KMS-11 (cell line): ENCODE results near the gene TTLL13.

Experiments used
- H2AFZ ChIP-seq: fragments of 200-600 bp; sonication (generic); 2 replicates; pipeline ENCODE4 v1.6.1; 2016; ENCODE audit warnings: antibody characterized with exemption, mixed run types, low read depth
- H3K27ac ChIP-seq: fragments of 200-600 bp; sonication (generic); 2 replicates; pipeline ENCODE4 v1.6.1; 2016; ENCODE audit warnings: mild to moderate bottlenecking, mixed run types
- H3K27me3 ChIP-seq: fragments of 200-600 bp; sonication (generic); 2 replicates; pipeline ENCODE4 v1.6.1; 2017; ENCODE audit warnings: mild to moderate bottlenecking, low read depth, mixed run types, moderate library complexity; ENCODE audit not compliant: insufficient read depth
- H3K36me3 ChIP-seq: fragments of 200-600 bp; sonication (generic); 2 replicates; pipeline ENCODE4 v1.6.1; 2017; ENCODE audit warnings: mild to moderate bottlenecking, mixed run types; ENCODE audit not compliant: insufficient read depth
- H3K4me1 ChIP-seq: fragments of 200-600 bp; sonication (generic); 2 replicates; pipeline ENCODE4 v1.6.1; 2016; ENCODE audit warnings: mild to moderate bottlenecking, low read depth, mixed run types; ENCODE audit not compliant: poor library complexity, severe bottlenecking
- H3K4me2 ChIP-seq: fragments of 200-600 bp; sonication (generic); 2 replicates; pipeline ENCODE4 v1.7.0; 2016; ENCODE audit warnings: mild to moderate bottlenecking, mixed run types
- H3K4me3 ChIP-seq: fragments of 200-600 bp; sonication (generic); IDR thresholded peaks from 2 replicates; pipeline ENCODE4 v1.6.1; 2017; ENCODE audit warnings: low read depth, low read length, mixed read lengths; ENCODE audit not compliant: insufficient read depth
- H3K79me2 ChIP-seq: fragments of 200-600 bp; sonication (generic); 2 replicates; pipeline ENCODE4 v1.6.1; 2016; ENCODE audit warnings: low read depth, mixed run types; ENCODE audit not compliant: insufficient read depth
- H3K9ac ChIP-seq: fragments of 200-600 bp; sonication (generic); 2 replicates; pipeline ENCODE4 v1.6.1; 2016; ENCODE audit warnings: mild to moderate bottlenecking, mixed run types
- H4K20me1 ChIP-seq: fragments of 200-600 bp; sonication (generic); 2 replicates; pipeline ENCODE4 v1.6.1; 2016; ENCODE audit warnings: mild to moderate bottlenecking, mixed run types; ENCODE audit not compliant: insufficient read depth
- CTCF ChIP-seq: fragments of 200-600 bp; sonication (generic); conservative IDR thresholded peaks from 2 replicates; pipeline ENCODE4 v1.6.1; 2017; ENCODE audit warnings: low read depth, mild to moderate bottlenecking, antibody characterized with exemption, low read length, moderate library complexity, mixed read lengths

The TTLL13 gene

DNA sequence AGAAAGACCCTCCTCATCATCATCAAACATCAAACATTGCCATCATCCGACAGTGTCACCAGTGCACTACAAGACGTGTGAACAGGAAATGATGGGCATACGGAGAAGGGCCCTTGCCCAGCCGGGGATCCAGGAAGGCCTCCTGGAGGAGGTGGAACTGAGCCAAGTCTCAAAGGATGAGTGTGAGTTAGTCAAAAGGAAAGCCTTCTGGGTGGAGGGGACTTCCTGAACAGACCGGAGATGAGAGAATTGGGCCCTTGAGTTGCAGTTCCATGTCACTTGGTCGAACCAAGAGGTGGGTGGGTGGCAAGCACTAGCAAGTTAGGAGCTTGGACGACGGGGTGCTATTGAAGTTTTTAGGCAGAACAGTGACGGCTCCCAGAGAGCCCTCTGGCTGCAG, 39.8 kb upstream of the TTLL13 start:
- no peak overlapping the region for H3K9ac ChIP-seq
- H3K79me2 ChIP-seq: no peaks in the 10 kb centered on the region
- no peaks in the 10 kb centered on the region for H4K20me1 ChIP-seq
- no peak overlapping the region for H3K4me3 ChIP-seq
- H3K4me1 ChIP-seq: peaks cover 9% of the 10 kb centered on the region
- H3K4me2 ChIP-seq: no peak overlapping the region
- no peak for TF ChIP-seq CTCF
- no peak overlapping the region for H3K27ac ChIP-seq
- H3K36me3 ChIP-seq: no peaks in the 10 kb centered on the region
- no peaks in the 10 kb centered on the region for H3K27me3 ChIP-seq
- H2AFZ ChIP-seq: no peak overlapping the region

DNA sequence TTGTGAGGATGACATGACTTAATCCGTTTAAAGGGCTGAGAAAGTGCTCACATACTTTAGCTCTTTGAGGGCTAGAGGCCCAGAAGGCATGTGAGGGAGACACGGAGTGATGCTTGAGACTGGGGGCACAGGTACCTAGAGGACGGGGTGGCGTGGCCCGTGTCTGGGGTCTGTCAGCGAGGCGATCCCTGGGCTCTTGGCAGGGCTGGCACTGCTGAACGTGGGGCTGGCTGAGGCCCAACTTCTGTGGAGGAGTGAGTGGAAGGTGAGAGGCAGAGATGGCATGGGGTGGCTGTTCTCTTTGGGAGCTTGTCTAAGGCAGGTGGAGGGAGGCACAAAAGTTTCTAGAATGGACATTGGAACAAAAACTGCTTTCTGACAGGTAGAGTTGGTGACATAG, 38.8 kb upstream of the TTLL13 start:
- H3K27ac ChIP-seq: no peak overlapping the region

GRCh38 chr15:90211009-90211408, 38.3 kb upstream of the TTLL13 start:
- no peaks in the 10 kb centered on the region for H3K79me2 ChIP-seq
- H3K4me2 ChIP-seq: no peak overlapping the region
- H3K9ac ChIP-seq: no peak overlapping the region
- no peak overlapping the region for H2AFZ ChIP-seq
- TF ChIP-seq CTCF: no peak
- H3K4me3 ChIP-seq: no peak overlapping the region
- no peak overlapping the region for H3K27ac ChIP-seq
- no peaks in the 10 kb centered on the region for H3K27me3 ChIP-seq
- peaks cover 11% of the 10 kb centered on the region for H3K4me1 ChIP-seq
- no peaks in the 10 kb centered on the region for H4K20me1 ChIP-seq
- H3K36me3 ChIP-seq: no peaks in the 10 kb centered on the region

More for the DNA sequence above, 38.8 kb upstream of the TTLL13 start:
- Histone ChIP-seq H3K4me3 (no peak overlapping the region), H3K4me1 (peaks cover 9% of the 10 kb centered on the region), H3K9ac (no peak overlapping the region), H2AFZ (no peak overlapping the region), H3K79me2 (no peaks in the 10 kb centered on the region), H3K4me2 (no peak overlapping the region), H4K20me1 (no peaks in the 10 kb centered on the region), H3K36me3 (no peaks in the 10 kb centered on the region), H3K27me3 (no peaks in the 10 kb centered on the region)
- no peak for TF ChIP-seq CTCF

DNA sequence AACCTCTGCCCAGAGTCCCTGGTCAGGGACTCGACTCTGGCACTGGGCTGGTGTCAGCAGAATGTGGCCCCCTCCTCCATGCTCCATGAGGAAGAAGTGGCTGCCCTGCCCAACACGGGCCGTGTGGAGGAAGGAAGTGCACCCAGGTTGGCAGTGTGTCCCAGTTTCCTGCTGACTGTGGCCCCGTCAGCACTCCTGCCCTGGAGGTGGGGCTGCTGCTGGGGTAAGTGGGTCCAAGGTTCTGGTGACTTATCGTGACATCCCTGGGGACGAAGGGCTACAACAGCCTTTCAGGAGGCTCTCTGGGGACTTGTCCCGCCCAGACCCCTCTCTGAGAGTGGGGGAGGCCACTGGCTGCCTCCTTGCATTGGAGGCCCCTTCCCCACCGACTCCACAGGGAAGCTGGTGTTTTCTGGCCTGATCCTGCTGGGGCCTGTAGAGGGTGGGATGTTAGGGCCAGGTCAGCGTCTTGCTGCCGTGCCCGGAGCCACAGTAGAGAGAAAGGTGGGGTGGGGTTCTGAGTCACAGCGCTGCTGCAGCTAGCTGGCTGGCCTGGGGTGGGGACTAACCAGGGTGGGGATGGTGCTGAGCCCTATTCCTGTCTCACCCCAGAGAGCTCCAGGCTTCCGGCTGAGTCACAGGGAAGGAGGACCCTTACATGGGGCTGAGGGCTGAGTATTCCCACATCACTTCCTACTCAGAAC, 37.8 kb upstream of the TTLL13 start:
- Histone ChIP-seq H3K9ac (no peak overlapping the region), H3K27ac (no peak overlapping the region), H3K36me3 (no peaks in the 10 kb centered on the region), H3K4me2 (no peak overlapping the region), H3K27me3 (no peaks in the 10 kb centered on the region), H4K20me1 (no peaks in the 10 kb centered on the region), H3K4me1 (peaks cover 15% of the 10 kb centered on the region), H3K79me2 (no peaks in the 10 kb centered on the region), H3K4me3 (no peak overlapping the region), H2AFZ (no peak overlapping the region)
- TF ChIP-seq CTCF: no peak
